ENCODE measurements around the gene GCGR. TPM values are rescaled to one million over a fixed set of nuclear protein-coding genes. Genes with fewer than 3 reads are reported as not detected.

The GCGR gene
- total and polyA plus RNA-seq, 2 of the 13 experiments (the other 11 are each of a cell fraction or from before 2014, with no cell fraction given): 0.04 to 0.13 TPM

- TF ChIP-seq, protein P1, sequence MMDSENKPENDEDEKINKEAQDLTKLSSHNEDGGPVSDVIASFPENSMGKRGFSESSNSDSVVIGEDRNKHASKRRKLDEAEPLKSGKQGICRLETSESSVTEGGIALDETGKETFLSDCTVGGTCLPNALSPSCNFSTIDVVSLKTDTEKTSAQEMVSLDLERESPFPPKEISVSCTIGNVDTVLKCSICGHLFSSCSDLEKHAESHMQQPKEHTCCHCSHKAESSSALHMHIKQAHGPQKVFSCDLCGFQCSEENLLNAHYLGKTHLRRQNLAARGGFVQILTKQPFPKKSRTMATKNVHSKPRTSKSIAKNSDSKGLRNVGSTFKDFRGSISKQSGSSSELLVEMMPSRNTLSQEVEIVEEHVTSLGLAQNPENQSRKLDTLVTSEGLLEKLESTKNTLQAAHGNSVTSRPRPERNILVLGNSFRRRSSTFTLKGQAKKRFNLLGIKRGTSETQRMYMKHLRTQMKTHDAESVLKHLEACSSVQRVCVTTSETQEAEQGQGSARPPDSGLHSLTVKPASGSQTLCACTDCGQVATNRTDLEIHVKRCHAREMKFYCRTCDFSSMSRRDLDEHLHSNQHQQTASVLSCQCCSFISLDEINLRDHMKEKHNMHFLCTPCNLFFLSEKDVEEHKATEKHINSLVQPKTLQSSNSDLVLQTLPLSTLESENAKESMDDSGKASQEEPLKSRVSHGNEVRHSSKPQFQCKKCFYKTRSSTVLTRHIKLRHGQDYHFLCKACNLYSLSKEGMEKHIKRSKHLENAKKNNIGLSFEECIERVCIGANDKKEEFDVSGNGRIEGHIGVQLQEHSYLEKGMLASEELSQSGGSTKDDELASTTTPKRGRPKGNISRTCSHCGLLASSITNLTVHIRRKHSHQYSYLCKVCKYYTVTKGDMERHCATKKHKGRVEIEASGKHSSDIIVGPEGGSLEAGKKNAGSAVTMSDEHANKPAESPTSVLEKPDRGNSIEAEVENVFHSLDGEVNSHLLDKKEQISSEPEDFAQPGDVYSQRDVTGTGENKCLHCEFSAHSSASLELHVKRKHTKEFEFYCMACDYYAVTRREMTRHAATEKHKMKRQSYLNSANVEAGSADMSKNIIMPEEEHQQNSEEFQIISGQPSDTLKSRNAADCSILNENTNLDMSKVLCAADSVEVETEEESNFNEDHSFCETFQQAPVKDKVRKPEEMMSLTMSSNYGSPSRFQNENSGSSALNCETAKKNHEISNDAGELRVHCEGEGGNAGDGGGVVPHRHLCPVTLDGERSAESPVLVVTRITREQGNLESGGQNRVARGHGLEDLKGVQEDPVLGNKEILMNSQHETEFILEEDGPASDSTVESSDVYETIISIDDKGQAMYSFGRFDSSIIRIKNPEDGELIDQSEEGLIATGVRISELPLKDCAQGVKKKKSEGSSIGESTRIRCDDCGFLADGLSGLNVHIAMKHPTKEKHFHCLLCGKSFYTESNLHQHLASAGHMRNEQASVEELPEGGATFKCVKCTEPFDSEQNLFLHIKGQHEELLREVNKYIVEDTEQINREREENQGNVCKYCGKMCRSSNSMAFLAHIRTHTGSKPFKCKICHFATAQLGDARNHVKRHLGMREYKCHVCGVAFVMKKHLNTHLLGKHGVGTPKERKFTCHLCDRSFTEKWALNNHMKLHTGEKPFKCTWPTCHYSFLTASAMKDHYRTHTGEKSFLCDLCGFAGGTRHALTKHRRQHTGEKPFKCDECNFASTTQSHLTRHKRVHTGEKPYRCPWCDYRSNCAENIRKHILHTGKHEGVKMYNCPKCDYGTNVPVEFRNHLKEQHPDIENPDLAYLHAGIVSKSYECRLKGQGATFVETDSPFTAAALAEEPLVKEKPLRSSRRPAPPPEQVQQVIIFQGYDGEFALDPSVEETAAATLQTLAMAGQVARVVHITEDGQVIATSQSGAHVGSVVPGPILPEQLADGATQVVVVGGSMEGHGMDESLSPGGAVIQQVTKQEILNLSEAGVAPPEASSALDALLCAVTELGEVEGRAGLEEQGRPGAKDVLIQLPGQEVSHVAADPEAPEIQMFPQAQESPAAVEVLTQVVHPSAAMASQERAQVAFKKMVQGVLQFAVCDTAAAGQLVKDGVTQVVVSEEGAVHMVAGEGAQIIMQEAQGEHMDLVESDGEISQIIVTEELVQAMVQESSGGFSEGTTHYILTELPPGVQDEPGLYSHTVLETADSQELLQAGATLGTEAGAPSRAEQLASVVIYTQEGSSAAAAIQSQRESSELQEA (CRISPR knock-in tag; IDR thresholded peaks at IDR 0.05; ENCODE audit: not compliant biosample characterization): no peak
- TF ChIP-seq ZNF230 (CRISPR knock-in tag; IDR thresholded peaks at IDR 0.05): peak; percentile 59; the same call in 1 of the 2 replicates
- peak; percentile 88 for TF ChIP-seq ZNF687 (CRISPR knock-in tag; IDR thresholded peaks at IDR 0.05)
- no peak for TF ChIP-seq CERS6 (CRISPR knock-in tag; IDR thresholded peaks at IDR 0.05)
- peak; percentile 84; the same call in 1 of the 2 replicates for TF ChIP-seq ZBTB20 (CRISPR knock-in tag; IDR thresholded peaks at IDR 0.05; ENCODE audit: borderline replicate concordance, low read depth)
- TF ChIP-seq IRF2 (CRISPR knock-in tag; IDR thresholded peaks at IDR 0.05): peak; percentile 91
- 0 out of 2 replicates have a peak, but pooled peaks have one; percentile 94 for TF ChIP-seq MBNL3 (CRISPR knock-in tag; conservative IDR thresholded peaks at IDR 0.05)
- TF ChIP-seq NFE2L2 (IDR thresholded peaks at IDR 0.05; ENCODE audit: low read length): no peak
- peak; percentile 93; the same call in 1 of the 2 replicates for TF ChIP-seq CHCHD3 (CRISPR knock-in tag; IDR thresholded peaks at IDR 0.05)
- no peak for TF ChIP-seq ATM (IDR thresholded peaks at IDR 0.05; ENCODE audit: borderline replicate concordance)
- TF ChIP-seq BCL6 (CRISPR knock-in tag; IDR thresholded peaks at IDR 0.05): peak; percentile 65; the same call in 1 of the 2 replicates
- TF ChIP-seq ZNF224 (CRISPR knock-in tag; IDR thresholded peaks at IDR 0.05): 0 out of 2 replicates have a peak, but pooled peaks have one; percentile 58
- TF ChIP-seq, protein P2, sequence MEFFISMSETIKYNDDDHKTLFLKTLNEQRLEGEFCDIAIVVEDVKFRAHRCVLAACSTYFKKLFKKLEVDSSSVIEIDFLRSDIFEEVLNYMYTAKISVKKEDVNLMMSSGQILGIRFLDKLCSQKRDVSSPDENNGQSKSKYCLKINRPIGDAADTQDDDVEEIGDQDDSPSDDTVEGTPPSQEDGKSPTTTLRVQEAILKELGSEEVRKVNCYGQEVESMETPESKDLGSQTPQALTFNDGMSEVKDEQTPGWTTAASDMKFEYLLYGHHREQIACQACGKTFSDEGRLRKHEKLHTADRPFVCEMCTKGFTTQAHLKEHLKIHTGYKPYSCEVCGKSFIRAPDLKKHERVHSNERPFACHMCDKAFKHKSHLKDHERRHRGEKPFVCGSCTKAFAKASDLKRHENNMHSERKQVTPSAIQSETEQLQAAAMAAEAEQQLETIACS (CRISPR knock-in tag; IDR thresholded peaks at IDR 0.05): peak; percentile 95
Observed at GRCh38 chr17:81860756-81861568, 57.0 kb downstream of the GCGR start (continued).

Data from HepG2 (cell line).